B cell (primary cell): ENCODE results near the gene MYB. TPM values are rescaled to one million over a fixed set of nuclear protein-coding genes. Genes with fewer than 3 reads are reported as not detected.

ENCODE experiments used
- ATAC-seq: fragments of 200-7000 bp; cut with Tn5 transposase; one replicate; pipeline ENCODE4 v1.10.0; 2021; ENCODE audit warnings: low read depth, mild to moderate bottlenecking, moderate number of reproducible peaks, moderate library complexity
- CTCF ChIA-PET: fragments of 350-600 bp; sonication (Branson Sonifier 250); formaldehyde crosslinking; loops from one replicate; lab custom pipeline; 2021; ENCODE audit warnings: antibody characterized with exemption, inconsistent platforms; lab: Charles Lee
- POLR2A ChIA-PET: fragments of 350-600 bp; sonication (Branson Sonifier 250); formaldehyde crosslinking; loops from one replicate; lab custom pipeline; 2021; ENCODE audit warnings: antibody characterized with exemption; lab: Charles Lee
- DNase-seq: peaks from one replicate; pipeline ENCODE4 v3.0.0; 2013
- H2AFZ ChIP-seq: 2 replicates; pipeline ENCODE4 v1.6.1; 2012; ENCODE audit warnings: mild to moderate bottlenecking, low read depth, low read length; ENCODE audit not compliant: insufficient read depth, poor library complexity, severe bottlenecking
- H3K27ac ChIP-seq, 2 donors: 1 replicate in 1 of 2; 2 replicates in 1 of 2; pipeline ENCODE4 v1.5.1; 2012 to 2013; ENCODE audit warnings: low read length in 2 of 2, mild to moderate bottlenecking in 2 of 2, moderate library complexity in 1 of 2
- H3K27me3 ChIP-seq, 4 experiments: fragments of 200-600 bp in 1 of 4; sonication (generic) in 1 of 4; replicated peaks in 1 of 4; 1 replicate in 2 of 4; 2 replicates in 2 of 4; pipeline versions ENCODE4 v1.6.1 to v1.7.0; 2013 to 2016; ENCODE audit warnings: low read length in 3 of 4, mild to moderate bottlenecking in 2 of 4, mixed read lengths in 1 of 4, moderate library complexity in 1 of 4; ENCODE audit not compliant: insufficient read depth in 4 of 4, control insufficient read depth in 3 of 4; ENCODE audit errors: control extremely low read depth in 1 of 4
- H3K36me3 ChIP-seq, 2 experiments: replicated peaks in 1 of 2; 1 replicate in 1 of 2; 2 replicates in 1 of 2; pipeline versions ENCODE4 v1.6.1 to v1.7.1; 2013; ENCODE audit warnings: low read length in 1 of 2; ENCODE audit not compliant: insufficient read depth in 2 of 2, control insufficient read depth in 1 of 2; ENCODE audit errors: control extremely low read depth in 1 of 2, extremely low read depth in 1 of 2
- H3K4me1 ChIP-seq, 2 donors: fragments of 200-600 bp in 1 of 2; sonication (generic) in 1 of 2; 1 replicate in 1 of 2; 2 replicates in 1 of 2; pipeline versions ENCODE4 v1.5.1 to v1.6.1; 2013 to 2017; ENCODE audit warnings: low read length in 2 of 2; ENCODE audit not compliant: control insufficient read depth in 2 of 2, insufficient read depth in 2 of 2
- H3K4me2 ChIP-seq: replicated peaks from 2 replicates; pipeline ENCODE3; 2012; ENCODE audit warnings: mild to moderate bottlenecking, low read depth, low read length; ENCODE audit not compliant: poor library complexity, severe bottlenecking
- H3K4me3 ChIP-seq, 5 experiments: fragments of 200-600 bp in 1 of 5; sonication (generic) in 1 of 5; 1 replicate in 3 of 5; 2 replicates in 2 of 5; pipeline versions ENCODE4 v1.5.1 to v1.7.0; 2011 to 2016; ENCODE audit warnings: low read length in 4 of 5, mild to moderate bottlenecking in 4 of 5, low read depth in 2 of 5, control low read depth in 1 of 5, moderate library complexity in 1 of 5; ENCODE audit not compliant: insufficient read depth in 1 of 5; ENCODE audit errors: control extremely low read depth in 1 of 5, extremely low read depth in 1 of 5
- H3K79me2 ChIP-seq: fragments of 200-600 bp; sonication (generic); one replicate; pipeline ENCODE4 v1.6.0; 2016; ENCODE audit warnings: low read length; ENCODE audit not compliant: control insufficient read depth, insufficient read depth
- H3K9ac ChIP-seq: fragments of 200-600 bp; sonication (generic); 2 replicates; pipeline ENCODE4 v1.6.1; 2017; ENCODE audit warnings: mild to moderate bottlenecking, low read length, moderate library complexity
- H3K9me3 ChIP-seq, 3 donors: one replicate each; pipeline versions ENCODE4 v1.6.1 to v1.7.1; 2013; ENCODE audit warnings: low read length in 2 of 3; ENCODE audit not compliant: control insufficient read depth in 2 of 3, insufficient read depth in 1 of 3; ENCODE audit errors: control extremely low read depth in 1 of 3
- H4K20me1 ChIP-seq: 2 replicates; pipeline ENCODE4 v1.6.0; 2012; ENCODE audit warnings: mild to moderate bottlenecking, low read length; ENCODE audit not compliant: insufficient read depth, control insufficient read depth, poor library complexity, severe bottlenecking
- H3K27ac Mint-ChIP-seq: one replicate; pipeline ENCODE4 v1.8.0; 2021; ENCODE audit warnings: mixed read lengths
- H3K27me3 Mint-ChIP-seq: one replicate; pipeline ENCODE4 v1.8.0; 2021; ENCODE audit warnings: mixed read lengths
- H3K4me1 Mint-ChIP-seq: one replicate; pipeline ENCODE4 v1.8.0; 2021; ENCODE audit warnings: mixed read lengths
- H3K4me3 Mint-ChIP-seq: one replicate; pipeline ENCODE4 v1.8.0; 2021; ENCODE audit warnings: mixed read lengths
- H3K9me3 Mint-ChIP-seq: one replicate; pipeline ENCODE4 v1.8.0; 2022; ENCODE audit warnings: mixed read lengths; ENCODE audit not compliant: insufficient read depth
- EZH2 ChIP-seq: IDR thresholded peaks from 2 replicates; pipeline ENCODE4 v1.6.1; 2012; ENCODE audit warnings: borderline replicate concordance, low read depth, mild to moderate bottlenecking, moderate library complexity, low read length; ENCODE audit not compliant: insufficient read depth, poor library complexity, severe bottlenecking
- WGBS: methylation state at CpG from one replicate; pipeline ENCODE4 v1.1.5; 2013; ENCODE audit warnings: missing lambda C conversion rate; ENCODE audit not compliant: insufficient coverage; 5-methylcytosine and 5-hydroxymethylcytosine counted together
- intact Hi-C: fragments of 100-400 bp; cut with micrococcal nuclease; formaldehyde crosslinking; loops from one replicate; pipeline ENCODE4 v1.10.0; 2022
- polyA plus RNA-seq: library from polyadenylated mRNA; depleted of rRNA; stranded (reverse); fragments of >200 nt; gene quantifications from 2 replicates; pipeline ENCODE4 v1.2.3, GENCODE V29; 2012
- total RNA-seq, 2 donors: library from RNA; stranded (reverse); fragments of 120-200 nt in 1 of 2; gene quantifications; 1 replicate in 1 of 2; 2 replicates in 1 of 2; pipeline versions ENCODE4 v1.2.3 to v1.2.4, GENCODE V29; 2013 to 2022
- TF ChIP-seq, protein P1 (sequence below): fragments of 200-600 bp; IDR thresholded peaks from one replicate; pipeline ENCODE4 v1.8.0; 2022; ENCODE audit warnings: antibody characterized with exemption, mild to moderate bottlenecking

Gene MYB
- total and polyA plus RNA-seq, 2 donors (not counting 1 experiment from before 2014, with no cell fraction given): 0.46 to 1.4 TPM

DNA sequence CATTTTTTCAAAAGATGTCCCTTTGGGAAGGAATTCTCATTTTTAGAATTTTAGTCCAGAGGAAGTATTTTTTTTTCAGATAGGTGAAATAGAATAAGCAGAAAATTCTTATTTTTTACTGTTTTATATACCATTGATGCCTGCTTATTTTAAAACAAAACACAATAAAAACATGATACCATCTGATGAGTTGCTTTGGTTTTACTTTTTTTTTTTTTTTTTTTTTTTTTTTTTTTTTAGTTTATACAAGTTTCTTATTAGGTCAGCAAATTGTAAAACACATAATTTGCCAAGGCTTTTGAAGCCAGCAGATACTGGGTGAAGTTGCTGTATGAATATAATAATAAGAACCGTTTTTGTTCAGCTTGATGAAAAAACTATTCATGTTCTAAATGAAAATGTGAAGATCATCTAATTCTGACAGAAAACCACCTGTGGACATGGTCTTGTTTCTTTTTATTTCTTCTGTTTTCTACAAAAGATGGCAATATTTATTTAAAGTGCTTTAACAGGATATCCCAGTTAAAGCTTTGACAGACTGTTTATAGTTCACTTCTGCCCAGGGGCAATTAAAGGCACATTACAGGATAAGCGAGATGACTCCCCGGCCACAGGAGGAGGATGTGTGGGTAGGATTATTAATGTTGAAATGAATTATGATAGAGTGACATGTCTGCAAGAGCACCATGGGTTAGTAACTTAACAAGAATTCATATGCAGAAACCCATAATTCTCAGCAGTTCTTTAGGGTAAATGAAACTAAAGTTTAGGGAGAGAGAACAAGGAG lies 31.1 kb downstream of the MYB start:
- Mint-ChIP-seq H3K9me3 (no peaks in the 10 kb centered on the region), H3K4me3 (no peak overlapping the region), H3K4me1 (peaks cover 19% of the 10 kb centered on the region), H3K27me3 (no peaks in the 10 kb centered on the region), H3K27ac (no peak overlapping the region)
- Histone ChIP-seq H3K9ac (no peak overlapping the region), H4K20me1 (no peaks in the 10 kb centered on the region), H3K4me2 (no peak overlapping the region), H3K27me3 (no peaks in the 10 kb centered on the region), H3K9me3 (no peaks in the 10 kb centered on the region), H3K27ac (no peak overlapping the region), H3K4me1 (peaks cover 5 to 6% of the 10 kb centered on the region in 2 donors), H3K36me3 (no peaks in the 10 kb centered on the region), H3K4me3 (no peak overlapping the region), H3K79me2 (no peaks in the 10 kb centered on the region), H2AFZ (peak overlapping the region; percentile 26)
- TF ChIP-seq EZH2: no peak
- TF ChIP-seq, protein P1, sequence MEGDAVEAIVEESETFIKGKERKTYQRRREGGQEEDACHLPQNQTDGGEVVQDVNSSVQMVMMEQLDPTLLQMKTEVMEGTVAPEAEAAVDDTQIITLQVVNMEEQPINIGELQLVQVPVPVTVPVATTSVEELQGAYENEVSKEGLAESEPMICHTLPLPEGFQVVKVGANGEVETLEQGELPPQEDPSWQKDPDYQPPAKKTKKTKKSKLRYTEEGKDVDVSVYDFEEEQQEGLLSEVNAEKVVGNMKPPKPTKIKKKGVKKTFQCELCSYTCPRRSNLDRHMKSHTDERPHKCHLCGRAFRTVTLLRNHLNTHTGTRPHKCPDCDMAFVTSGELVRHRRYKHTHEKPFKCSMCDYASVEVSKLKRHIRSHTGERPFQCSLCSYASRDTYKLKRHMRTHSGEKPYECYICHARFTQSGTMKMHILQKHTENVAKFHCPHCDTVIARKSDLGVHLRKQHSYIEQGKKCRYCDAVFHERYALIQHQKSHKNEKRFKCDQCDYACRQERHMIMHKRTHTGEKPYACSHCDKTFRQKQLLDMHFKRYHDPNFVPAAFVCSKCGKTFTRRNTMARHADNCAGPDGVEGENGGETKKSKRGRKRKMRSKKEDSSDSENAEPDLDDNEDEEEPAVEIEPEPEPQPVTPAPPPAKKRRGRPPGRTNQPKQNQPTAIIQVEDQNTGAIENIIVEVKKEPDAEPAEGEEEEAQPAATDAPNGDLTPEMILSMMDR: no peak
- intact Hi-C loops: no loop called here
- no CpG with 5 or more reads among the region's 3 CpGs for WGBS
- no peak for ATAC-seq
- ChIA-PET POLR2A (no interaction called here), CTCF (interaction anchor here (1.2 kb wide), 1 partner anchor 1035 kb away, joined by 3 read pairs; no protein-coding TSS in a partner anchor)
- no peak for DNase-seq

DNA sequence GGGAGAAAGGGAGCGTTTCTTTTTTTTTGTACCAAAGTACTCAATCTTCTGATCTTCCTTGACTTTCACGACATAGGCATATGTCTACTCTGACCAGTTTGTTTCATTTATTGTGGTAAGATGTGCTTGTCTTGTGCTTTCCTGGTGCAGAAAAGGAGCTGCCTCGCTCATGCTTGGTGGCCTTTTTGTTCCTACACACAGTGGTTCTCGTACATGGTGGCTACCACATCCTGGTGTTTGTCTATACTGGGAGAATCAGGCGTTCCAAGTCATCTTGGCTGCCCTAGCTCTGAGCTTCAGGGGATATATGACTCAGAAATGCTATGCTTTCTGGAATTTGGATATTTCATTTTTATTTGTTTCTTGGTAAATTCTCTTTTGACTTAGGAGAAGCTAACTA lies 31.8 kb downstream of the MYB start:
- TF ChIP-seq, protein P1: no peak
- TF ChIP-seq EZH2: no peak
- no peaks in the 10 kb centered on the region for H3K27me3 Mint-ChIP-seq
- H3K4me3 Mint-ChIP-seq: no peak overlapping the region
- Histone ChIP-seq H3K79me2 (no peaks in the 10 kb centered on the region), H3K4me1 (peaks cover 5 to 6% of the 10 kb centered on the region in 2 donors), H3K9ac (no peak overlapping the region), H3K4me3 (no peak overlapping the region), H3K9me3 (no peaks in the 10 kb centered on the region), H3K27me3 (no peaks in the 10 kb centered on the region), H2AFZ (peak overlapping the region; percentile 26), H3K27ac (no peak overlapping the region), H3K4me2 (no peak overlapping the region), H4K20me1 (no peaks in the 10 kb centered on the region), H3K36me3 (no peaks in the 10 kb centered on the region)
- no peak for DNase-seq
- ChIA-PET POLR2A (no interaction called here), CTCF (interaction anchor here (1.2 to 1.7 kb wide), 2 partner anchors 69 to 1036 kb away, joined by 3 read pairs; no protein-coding TSS in a partner anchor)
- H3K9me3 Mint-ChIP-seq: no peaks in the 10 kb centered on the region
- H3K27ac Mint-ChIP-seq: no peak overlapping the region
- ATAC-seq: no peak
- intact Hi-C loops: no loop called here
- H3K4me1 Mint-ChIP-seq: peaks cover 19% of the 10 kb centered on the region
- WGBS: 89% methylated on average over 3 of the region's 5 CpGs
